Retinal pigment epithelial cell (primary cell): Measurements from ENCODE around the gene TCF12.

ENCODE experiments used
- DNase-seq: peaks from one replicate; pipeline ENCODE4 v3.0.0-alpha.2; 2010; ENCODE audit warnings: low read depth
- H3K4me3 ChIP-seq: 2 replicates; pipeline ENCODE4 v1.5.1; 2011; ENCODE audit warnings: mild to moderate bottlenecking, low read length, control low read depth, moderate library complexity
- CTCF ChIP-seq: conservative IDR thresholded peaks from 2 replicates; pipeline ENCODE4 v1.5.1; 2011; ENCODE audit warnings: low read depth, low read length, control low read depth, inconsistent platforms

TCF12 gene

GRCh38 chr15:57301307-57301706 is 382.9 kb downstream of the TCF12 start:
- TF ChIP-seq CTCF = no peak
- DNase-seq = no peak
- H3K4me3 ChIP-seq = no peak overlapping the region

- no peak overlapping the region for H3K4me3 ChIP-seq
- DNase-seq = no peak
- no peak for TF ChIP-seq CTCF
These were observed 384.3 kb downstream of the TCF12 start for GRCh38 chr15:57302640-57303257.

- TF ChIP-seq CTCF = no peak
- DNase-seq = no peak
- no peak overlapping the region for H3K4me3 ChIP-seq
These were observed 386.6 kb downstream of the TCF12 start for GRCh38 chr15:57305009-57305408.

- peak; percentile 82 for TF ChIP-seq CTCF
- no peak for DNase-seq
- peak overlapping the region; percentile 66 for H3K4me3 ChIP-seq
These were observed 387.9 kb downstream of the TCF12 start for GRCh38 chr15:57306161-57306943.

- no peak for TF ChIP-seq CTCF
- H3K4me3 ChIP-seq = peak overlapping the region; percentile 66
- no peak for DNase-seq
These were observed 388.5 kb downstream of the TCF12 start for GRCh38 chr15:57306944-57307411.

- H3K4me3 ChIP-seq = no peak overlapping the region
- DNase-seq = no peak
- TF ChIP-seq CTCF = no peak
These were observed 389.2 kb downstream of the TCF12 start for GRCh38 chr15:57307527-57308169.

- TF ChIP-seq CTCF = no peak
These were observed 389.7 kb downstream of the TCF12 start for GRCh38 chr15:57308170-57308545.

More at GRCh38 chr15:57308170-57308545, 389.7 kb downstream of the TCF12 start:
- no peak overlapping the region for H3K4me3 ChIP-seq
- DNase-seq = no peak
